HUES64 (cell line): ENCODE data around the gene RAD23B.
"Not testable (repeated sequence)": the region's sequence is repeated elsewhere in the genome, so short reads cannot be mapped to it uniquely, and the experiment has no call there.

Experiments
- H3K27ac ChIP-seq: 2 replicates; pipeline ENCODE4 v1.7.0; 2013; ENCODE audit warnings: low read depth, low read length, inconsistent platforms
- H3K27me3 ChIP-seq: 2 replicates; pipeline ENCODE4 v1.6.1; 2013; ENCODE audit warnings: mild to moderate bottlenecking, low read length; ENCODE audit not compliant: insufficient read depth
- H3K36me3 ChIP-seq: 2 replicates; pipeline ENCODE4 v1.6.1; 2013; ENCODE audit warnings: mild to moderate bottlenecking, low read length; ENCODE audit not compliant: insufficient read depth
- H3K4me1 ChIP-seq: 2 replicates; pipeline ENCODE4 v1.6.1; 2013; ENCODE audit warnings: mild to moderate bottlenecking, low read length, moderate library complexity; ENCODE audit not compliant: insufficient read depth
- H3K4me3 ChIP-seq: 2 replicates; pipeline ENCODE4 v1.5.1; 2013; ENCODE audit warnings: mild to moderate bottlenecking, low read length, moderate library complexity
- H3K9ac ChIP-seq: 2 replicates; pipeline ENCODE4 v1.6.1; 2013; ENCODE audit warnings: mild to moderate bottlenecking, low read depth, low read length
- H3K9me3 ChIP-seq: 2 replicates; pipeline ENCODE4 v1.6.1; 2013; ENCODE audit warnings: low read depth, low read length; ENCODE audit not compliant: insufficient read depth
- WGBS: fragments of 150-250, 120-280 bp; methylation state at CpG from one replicate; pipeline ENCODE4 v1.1.7; 2013; ENCODE audit warnings: missing lambda C conversion rate; 5-methylcytosine and 5-hydroxymethylcytosine counted together

RAD23B gene

DNA sequence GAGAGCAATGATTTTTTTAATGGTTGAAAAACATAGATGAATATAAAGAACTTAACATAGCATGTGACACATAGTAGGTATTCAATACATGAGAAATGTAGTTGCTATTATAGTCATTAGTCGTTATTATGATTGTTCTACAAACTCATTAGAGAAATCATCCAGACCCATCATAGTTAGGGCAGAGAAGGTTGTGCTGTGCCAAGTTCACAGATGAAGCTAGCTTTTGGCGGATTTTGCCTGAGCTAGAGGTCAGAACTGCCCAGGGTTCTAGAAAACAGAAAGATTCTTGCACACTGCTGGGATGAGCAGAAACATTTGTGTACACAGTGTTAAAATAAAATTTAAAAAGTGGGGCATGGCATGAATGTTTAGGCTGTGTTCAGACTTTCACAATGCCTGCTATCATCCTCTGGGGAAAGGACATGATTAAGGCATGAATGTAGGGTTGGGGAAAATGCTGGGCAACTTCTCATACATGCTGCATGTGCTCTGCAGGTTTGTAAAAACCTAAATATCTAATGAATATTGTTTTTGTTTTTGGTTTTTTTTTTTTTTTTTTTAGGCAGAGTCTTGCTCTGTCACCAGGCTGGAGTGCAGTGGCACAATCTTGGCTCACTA lies 33.3 kb upstream of the RAD23B start:
- Histone ChIP-seq H3K27me3 (no peaks in the 10 kb centered on the region), H3K9me3 (0 out of 2 replicates have a peak, but pooled peaks cover 2% of the 10 kb centered on the region), H3K4me3 (no peak overlapping the region), H3K27ac (no peak overlapping the region; the same call in 1 of the 2 replicates), H3K36me3 (no peaks in the 10 kb centered on the region), H3K4me1 (peaks cover 25% of the 10 kb centered on the region), H3K9ac (no peak overlapping the region)
- 93% methylated on average over 1 of the region's 2 CpGs for WGBS

DNA sequence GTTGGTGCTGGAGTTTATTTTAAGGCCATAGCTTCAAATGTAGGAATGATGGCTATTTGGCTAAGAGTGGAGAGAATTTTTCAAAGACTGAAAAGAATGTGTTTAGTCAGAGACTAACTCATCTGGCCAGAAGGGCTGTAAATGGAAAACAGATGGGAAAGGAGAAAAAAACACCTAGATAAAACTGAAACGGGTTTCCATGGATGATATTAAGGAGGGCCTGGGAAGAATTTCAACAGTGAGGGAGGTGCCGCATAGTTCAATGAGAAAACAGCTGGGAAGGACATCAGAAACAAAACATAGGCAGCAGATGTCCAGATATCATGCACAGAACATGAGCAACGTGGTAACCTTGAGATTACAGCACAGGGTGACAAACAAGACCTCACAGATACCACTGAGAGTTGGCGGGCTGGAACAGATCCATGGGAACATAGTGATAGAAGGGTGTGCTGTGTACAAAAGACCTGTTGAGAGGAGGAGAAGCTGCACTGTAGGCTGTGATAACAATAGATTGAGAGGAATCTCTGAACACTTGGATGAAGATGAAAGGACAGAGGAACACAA lies 31.2 kb upstream of the RAD23B start:
- Histone ChIP-seq H3K36me3 (no peaks in the 10 kb centered on the region), H3K27me3 (no peaks in the 10 kb centered on the region), H3K9ac (no peak overlapping the region), H3K9me3 (0 out of 2 replicates have a peak, but pooled peaks cover 2% of the 10 kb centered on the region), H3K4me3 (no peak overlapping the region), H3K4me1 (peaks cover 25% of the 10 kb centered on the region), H3K27ac (no peak overlapping the region)
- 91% methylated on average over 4 of the region's 4 CpGs for WGBS

DNA sequence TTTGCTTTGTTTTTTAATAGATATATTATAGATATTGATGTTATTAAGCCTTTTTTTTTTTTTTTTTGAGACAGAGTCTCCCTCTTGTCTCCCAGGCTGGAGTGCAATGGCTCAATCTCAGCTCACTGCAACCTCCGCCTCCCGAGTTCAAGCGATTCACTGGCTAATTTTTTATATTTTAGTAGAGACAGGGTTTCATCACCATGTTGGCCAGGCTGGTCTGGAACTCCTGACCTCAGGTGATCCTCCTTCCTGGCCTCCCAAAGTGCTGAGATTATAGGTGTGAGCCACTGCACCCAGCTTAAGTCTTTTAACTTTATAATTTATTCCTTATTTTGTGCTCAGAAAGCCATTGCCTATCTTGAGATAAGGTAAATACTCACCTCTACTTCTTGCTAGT lies 24.2 kb upstream of the RAD23B start:
- no peak overlapping the region for H3K27ac ChIP-seq
- no peak overlapping the region for H3K9ac ChIP-seq
- H3K27me3 ChIP-seq, result no peaks in the 10 kb centered on the region
- peaks cover 14% of the 10 kb centered on the region; the same call in 1 of the 2 replicates for H3K4me1 ChIP-seq
- H3K4me3 ChIP-seq, result no peak overlapping the region
- WGBS, result 96% methylated on average over 3 of the region's 3 CpGs
- H3K36me3 ChIP-seq, result no peaks in the 10 kb centered on the region
- no peaks in the 10 kb centered on the region for H3K9me3 ChIP-seq

DNA sequence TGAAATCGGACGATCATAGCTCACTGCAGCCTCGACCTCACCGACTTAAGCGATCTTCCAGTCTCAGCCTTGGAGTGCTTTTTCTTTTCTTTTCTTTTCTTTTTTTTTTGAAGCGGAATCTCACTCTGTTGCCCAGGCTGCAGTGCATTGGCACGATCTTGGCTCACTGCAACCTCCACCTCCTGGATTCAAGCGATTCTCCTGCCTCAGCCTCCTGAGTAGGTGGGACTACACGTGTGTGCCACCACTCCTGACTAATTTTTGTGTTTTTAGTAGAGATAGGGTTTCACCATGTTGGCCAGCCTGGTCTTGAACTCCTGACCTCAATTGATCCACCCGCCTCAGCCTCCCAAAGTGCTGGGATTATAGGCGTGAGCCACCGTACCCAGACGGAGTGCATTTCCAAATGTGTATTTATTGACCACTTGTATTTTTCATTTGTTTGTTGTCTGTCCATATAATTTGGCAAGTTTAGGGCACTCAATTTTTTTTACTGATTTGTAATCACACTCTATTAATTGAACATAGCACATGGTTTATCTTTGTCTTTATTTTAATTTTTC lies 23.2 kb upstream of the RAD23B start:
- WGBS, result 96% methylated on average over 13 of the region's 13 CpGs
- not testable (repeated sequence) for H3K9ac ChIP-seq, H3K4me3 ChIP-seq

DNA sequence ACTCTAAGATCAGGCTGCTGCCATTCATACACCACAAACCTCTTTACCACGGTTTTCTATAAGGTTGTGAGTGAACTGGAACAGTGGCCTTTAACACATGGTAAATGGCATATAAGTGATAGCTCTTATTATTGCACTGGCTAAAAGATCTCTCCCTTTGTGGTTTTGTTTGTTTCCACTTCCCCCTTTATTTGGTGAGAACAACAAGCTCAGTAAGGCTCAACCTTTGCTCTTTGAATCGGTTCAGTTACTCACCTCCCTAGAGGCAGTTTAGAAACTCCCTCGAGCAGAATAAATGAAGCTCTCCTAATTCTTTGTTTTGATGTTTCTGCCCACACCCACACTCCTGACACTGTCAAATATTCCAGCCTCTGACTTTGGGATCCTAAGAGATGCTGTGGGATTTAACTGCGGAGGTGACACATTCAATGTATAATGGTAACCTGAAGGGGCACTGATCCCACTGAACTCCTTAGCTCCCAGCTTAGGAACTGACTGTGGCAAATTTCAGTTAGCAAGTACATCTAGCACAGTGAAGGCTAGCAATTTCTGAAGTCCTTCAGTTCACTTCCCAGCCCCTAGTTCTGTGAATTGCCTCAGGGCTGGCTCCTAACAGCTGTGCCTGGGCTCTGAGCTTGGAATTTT lies 22.5 kb upstream of the RAD23B start:
- Histone ChIP-seq H3K9ac (no peak overlapping the region), H3K27ac (no peak overlapping the region), H3K36me3 (no peaks in the 10 kb centered on the region), H3K4me3 (no peak overlapping the region), H3K4me1 (peaks cover 14% of the 10 kb centered on the region; the same call in 1 of the 2 replicates), H3K9me3 (peaks cover 6% of the 10 kb centered on the region), H3K27me3 (no peaks in the 10 kb centered on the region)
- WGBS, result 57% methylated on average over 3 of the region's 4 CpGs

More for the DNA sequence above, 23.2 kb upstream of the RAD23B start:
- not testable (repeated sequence) for H3K9me3 ChIP-seq, H3K27ac ChIP-seq, H3K36me3 ChIP-seq, H3K27me3 ChIP-seq
- peaks cover 14% of the 10 kb centered on the region; the same call in 1 of the 2 replicates for H3K4me1 ChIP-seq

DNA sequence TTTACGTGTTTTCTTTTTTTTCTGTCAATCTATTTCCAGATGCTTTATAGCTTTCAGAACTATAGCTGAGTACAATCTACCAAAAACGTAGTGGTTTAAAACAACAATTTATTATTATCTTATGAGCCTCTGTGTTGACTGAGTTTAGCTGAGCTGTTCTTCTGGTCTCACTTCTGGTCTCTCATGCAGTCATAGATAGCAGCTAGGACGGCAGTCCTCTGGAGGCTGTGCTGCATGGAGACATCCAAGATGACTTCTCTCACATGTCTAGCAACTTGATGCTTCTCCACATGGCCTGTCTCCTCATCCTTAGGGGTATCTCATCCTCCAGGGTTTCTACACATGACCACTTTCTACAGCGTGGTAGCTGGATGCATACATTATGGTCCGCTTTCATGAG lies 22.0 kb upstream of the RAD23B start:
- H3K27ac ChIP-seq, result no peak overlapping the region
- H3K9ac ChIP-seq, result no peak overlapping the region
- peaks cover 14% of the 10 kb centered on the region; the same call in 1 of the 2 replicates for H3K4me1 ChIP-seq
- no peaks in the 10 kb centered on the region for H3K36me3 ChIP-seq
- no peak overlapping the region for H3K4me3 ChIP-seq
- 95% methylated on average over 5 of the region's 5 CpGs for WGBS
- H3K27me3 ChIP-seq, result no peaks in the 10 kb centered on the region
- peaks cover 6% of the 10 kb centered on the region for H3K9me3 ChIP-seq

DNA sequence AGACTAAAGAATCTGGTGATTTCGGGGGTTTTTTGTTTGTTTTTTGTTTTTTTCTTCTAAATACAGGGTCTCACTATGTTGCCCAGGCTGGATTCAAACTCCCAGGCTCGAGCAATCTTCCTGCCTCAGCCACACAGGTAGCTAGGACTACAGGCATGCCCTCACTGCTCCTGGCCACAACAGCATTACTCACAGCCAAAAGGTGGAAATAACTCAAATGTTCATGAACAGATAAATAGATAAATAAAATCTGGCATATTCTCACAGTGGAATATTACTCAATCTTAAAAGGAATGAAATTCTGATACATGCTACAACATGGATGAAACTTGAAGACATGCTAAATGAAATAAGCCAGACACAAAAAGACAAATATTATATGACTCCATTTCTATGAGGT lies 19.8 kb upstream of the RAD23B start:
- Histone ChIP-seq H3K27ac (no peak overlapping the region), H3K27me3 (no peaks in the 10 kb centered on the region), H3K9me3 (peaks cover 6% of the 10 kb centered on the region), H3K4me1 (peaks cover 14% of the 10 kb centered on the region; the same call in 1 of the 2 replicates), H3K4me3 (no peak overlapping the region), H3K36me3 (no peaks in the 10 kb centered on the region), H3K9ac (no peak overlapping the region)
- WGBS, result 92% methylated on average over 2 of the region's 2 CpGs

DNA sequence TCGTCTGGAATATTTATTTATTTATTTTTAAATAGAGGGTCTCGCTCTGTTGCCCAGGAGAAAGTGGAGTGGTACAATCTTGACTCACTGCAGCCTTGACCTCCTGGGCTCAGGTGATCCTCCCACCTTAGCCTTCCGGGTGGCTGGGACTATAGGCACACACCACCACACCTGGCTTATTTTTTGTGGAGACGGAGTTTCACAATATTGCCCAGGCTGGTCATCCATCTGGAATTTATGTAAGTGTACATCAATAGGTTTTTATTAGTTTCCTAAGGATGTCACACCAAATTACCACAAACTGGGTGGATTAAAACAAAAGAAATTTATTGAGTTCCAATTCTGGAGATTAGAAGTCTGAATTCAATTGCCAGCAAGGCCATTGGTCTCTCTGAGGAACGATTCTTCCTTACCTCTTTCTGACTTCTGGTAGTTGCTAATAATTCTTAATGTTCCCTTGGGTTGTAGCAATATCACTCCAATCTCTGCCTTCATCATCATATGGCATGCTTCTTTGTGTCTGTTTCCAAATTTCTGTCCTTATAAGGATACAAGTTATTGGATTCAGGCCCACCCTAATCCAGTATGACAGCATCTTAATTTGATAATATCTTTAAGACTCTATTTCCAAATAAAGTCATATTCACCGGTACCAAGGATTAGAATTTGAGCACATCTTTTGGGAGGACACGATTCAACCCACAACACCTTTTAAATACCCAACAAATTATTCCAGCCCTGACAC lies 16.3 kb upstream of the RAD23B start:
- no peaks in the 10 kb centered on the region for H3K4me1 ChIP-seq
- H3K27me3 ChIP-seq, result no peaks in the 10 kb centered on the region
- 94% methylated on average over 6 of the region's 7 CpGs for WGBS
- H3K27ac ChIP-seq, result no peak overlapping the region
- H3K9ac ChIP-seq, result no peak overlapping the region
- H3K9me3 ChIP-seq, result peaks cover 6% of the 10 kb centered on the region
- no peaks in the 10 kb centered on the region for H3K36me3 ChIP-seq
- H3K4me3 ChIP-seq, result no peak overlapping the region

DNA sequence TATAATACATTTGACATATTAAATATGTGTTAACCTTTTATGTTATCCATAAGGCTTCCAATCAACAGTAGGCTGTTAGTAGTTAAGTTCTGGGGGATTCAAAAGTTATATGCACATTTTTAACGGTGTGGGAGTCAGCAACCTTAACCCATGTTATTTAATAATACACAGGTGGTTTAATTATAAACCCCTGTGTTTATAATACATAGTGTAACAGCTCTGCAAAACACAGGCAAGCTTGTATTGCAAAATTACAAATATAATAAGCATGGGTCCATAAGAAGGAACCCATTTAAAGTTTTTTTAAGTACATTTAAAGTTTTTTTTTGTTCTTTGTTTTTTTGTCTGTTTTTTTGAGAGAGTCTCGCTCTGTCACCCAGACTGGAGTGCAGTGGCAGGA lies 14.5 kb upstream of the RAD23B start:
- WGBS, result 100% methylated on average over 1 of the region's 2 CpGs
- Histone ChIP-seq H3K9me3 (peaks cover 6% of the 10 kb centered on the region), H3K9ac (no peak overlapping the region), H3K27me3 (no peaks in the 10 kb centered on the region), H3K36me3 (no peaks in the 10 kb centered on the region), H3K27ac (no peak overlapping the region), H3K4me1 (no peaks in the 10 kb centered on the region), H3K4me3 (no peak overlapping the region)

DNA sequence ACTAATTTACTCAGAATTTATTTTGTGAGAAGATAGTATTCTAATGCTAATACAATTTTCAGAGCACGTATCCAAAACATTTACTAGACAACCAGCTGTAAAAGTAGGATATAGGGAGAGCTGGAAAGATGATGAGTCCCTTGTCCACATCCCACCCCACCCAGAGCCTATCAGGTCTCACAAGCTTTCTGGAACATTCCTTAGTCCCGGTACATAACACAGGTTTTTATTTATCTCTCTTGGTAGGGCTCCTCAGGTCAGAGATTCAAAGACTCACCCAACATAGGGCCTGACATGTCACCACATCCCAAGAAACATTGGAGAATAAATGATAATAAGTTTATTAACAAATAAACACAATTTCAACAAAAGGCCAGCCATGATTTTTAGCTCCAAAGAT lies 13.8 kb upstream of the RAD23B start:
- H3K4me3 ChIP-seq, result no peak overlapping the region
- no peaks in the 10 kb centered on the region for H3K4me1 ChIP-seq
- H3K27me3 ChIP-seq, result no peaks in the 10 kb centered on the region
- H3K27ac ChIP-seq, result no peak overlapping the region
- peaks cover 6% of the 10 kb centered on the region for H3K9me3 ChIP-seq
- no peak overlapping the region for H3K9ac ChIP-seq
- no peaks in the 10 kb centered on the region for H3K36me3 ChIP-seq
- 90% methylated on average over 1 of the region's 2 CpGs for WGBS

DNA sequence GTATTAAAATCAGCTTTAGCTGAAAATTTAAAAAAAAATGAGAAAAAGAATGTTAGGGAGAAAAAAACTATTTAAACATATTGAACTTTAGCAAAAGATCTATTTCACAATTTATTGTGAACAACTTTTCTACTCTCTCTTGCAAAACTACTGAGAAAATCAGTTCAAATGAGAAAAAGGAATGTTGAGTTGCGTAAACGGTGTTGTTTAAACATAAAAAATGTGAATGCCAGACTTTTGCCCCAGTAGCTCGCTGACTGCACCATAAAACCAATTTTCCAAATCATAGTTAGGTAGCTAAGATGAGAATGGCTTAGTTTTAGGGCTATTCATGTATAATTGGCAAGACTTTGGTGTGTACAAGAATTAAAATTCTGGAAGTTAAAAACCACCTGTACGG lies 13.4 kb upstream of the RAD23B start:
- H3K27me3 ChIP-seq, result no peaks in the 10 kb centered on the region

More for the DNA sequence above, 13.4 kb upstream of the RAD23B start:
- Histone ChIP-seq H3K9ac (no peak overlapping the region), H3K36me3 (no peaks in the 10 kb centered on the region), H3K9me3 (peaks cover 6% of the 10 kb centered on the region), H3K4me3 (no peak overlapping the region), H3K27ac (no peak overlapping the region), H3K4me1 (no peaks in the 10 kb centered on the region)
- WGBS, result 100% methylated on average over 3 of the region's 4 CpGs
